Mesodermal cell (in vitro differentiated cells): ENCODE results near the gene ABL2.

Experiments
- H3K27ac ChIP-seq: 2 replicates; pipeline ENCODE4 v1.7.0; 2013; ENCODE audit warnings: mild to moderate bottlenecking, low read depth, low read length, moderate library complexity; ENCODE audit not compliant: severe bottlenecking
- H3K36me3 ChIP-seq: 2 replicates; pipeline ENCODE4 v1.7.1; 2013; ENCODE audit warnings: mild to moderate bottlenecking, low read length, moderate library complexity; ENCODE audit not compliant: control insufficient read depth, insufficient read depth
- H3K4me1 ChIP-seq: one replicate; pipeline ENCODE4 v1.7.1; 2013; ENCODE audit warnings: mild to moderate bottlenecking, low read length; ENCODE audit not compliant: insufficient read depth, control insufficient read depth, poor library complexity, severe bottlenecking
- H3K4me3 ChIP-seq: 2 replicates; pipeline ENCODE4 v1.7.0; 2013; ENCODE audit warnings: low read length, control low read depth, mild to moderate bottlenecking; ENCODE audit not compliant: insufficient read depth, poor library complexity, severe bottlenecking; ENCODE audit errors: extremely low read depth
- H3K9me3 ChIP-seq: 2 replicates; pipeline ENCODE4 v1.7.1; 2013; ENCODE audit warnings: mild to moderate bottlenecking, low read length, moderate library complexity; ENCODE audit not compliant: control insufficient read depth
- WGBS, 2 experiments: methylation state at CpG; one replicate each; pipeline ENCODE4 v1.1.5; 2013; ENCODE audit warnings: missing lambda C conversion rate in 2 of 2; ENCODE audit not compliant: insufficient coverage in 2 of 2; 5-methylcytosine and 5-hydroxymethylcytosine counted together

Gene ABL2

DNA sequence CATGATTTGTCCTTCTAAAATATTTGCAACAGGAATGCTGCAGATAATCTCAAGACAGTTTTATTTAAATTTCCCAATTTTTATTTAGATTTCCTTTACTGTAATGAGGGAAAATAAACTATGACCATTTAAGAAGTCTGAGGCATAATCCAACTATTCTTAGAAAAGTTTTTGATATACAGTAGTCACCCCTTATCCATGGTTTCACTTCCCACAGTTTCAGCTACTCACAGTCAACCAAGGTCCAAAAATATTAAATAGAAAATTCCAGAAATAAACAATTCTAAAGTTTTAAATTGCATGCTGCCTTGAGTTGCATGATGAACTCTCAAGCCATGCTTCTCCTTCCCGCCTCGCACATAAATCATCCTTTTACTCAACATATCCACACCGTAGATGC, 114.3 kb downstream of the ABL2 start:
- no peak overlapping the region for H3K4me3 ChIP-seq
- H3K27ac ChIP-seq, result no peak overlapping the region
- H3K4me1 ChIP-seq, result no peaks in the 10 kb centered on the region
- 84 to 94% methylated on average over 2 to 3 of the region's 3 CpGs for WGBS, 2 experiments
- H3K36me3 ChIP-seq, result peaks cover 87% of the 10 kb centered on the region
- no peaks in the 10 kb centered on the region for H3K9me3 ChIP-seq

DNA sequence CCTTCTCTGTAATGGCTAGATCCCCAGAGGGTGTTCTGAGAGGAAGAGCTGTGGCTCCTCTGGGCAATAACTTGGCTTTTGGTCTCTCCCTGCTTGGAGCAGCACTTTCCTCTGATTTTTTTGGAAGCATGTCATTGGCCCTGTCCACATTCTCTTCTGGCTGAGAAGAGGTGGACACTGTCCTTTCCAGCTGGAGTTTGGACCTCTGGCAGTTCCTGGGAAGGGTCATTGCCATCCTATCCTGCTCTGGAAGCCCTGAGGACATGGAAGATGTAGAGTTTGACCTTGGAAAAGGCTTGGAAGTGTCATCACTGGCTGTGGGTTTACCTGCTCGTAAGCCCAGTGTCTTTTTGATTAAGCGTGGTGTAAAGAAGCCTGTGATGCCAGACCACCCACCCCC, 120.8 kb downstream of the ABL2 start:
- Histone ChIP-seq H3K36me3 (peaks cover 89% of the 10 kb centered on the region), H3K9me3 (no peaks in the 10 kb centered on the region), H3K4me1 (no peaks in the 10 kb centered on the region), H3K4me3 (no peak overlapping the region), H3K27ac (no peak overlapping the region)
- 100% methylated on average over 1 of the region's 2 CpGs; no CpG with 5 or more reads in 1 of the 2 experiments for WGBS, 2 experiments

GRCh38 chr1:179107706-179108629, 121.5 kb downstream of the ABL2 start:
- H3K27ac ChIP-seq, result no peak overlapping the region
- WGBS, 2 experiments, result 91 to 95% methylated on average over 9 to 12 of the region's 15 CpGs

DNA sequence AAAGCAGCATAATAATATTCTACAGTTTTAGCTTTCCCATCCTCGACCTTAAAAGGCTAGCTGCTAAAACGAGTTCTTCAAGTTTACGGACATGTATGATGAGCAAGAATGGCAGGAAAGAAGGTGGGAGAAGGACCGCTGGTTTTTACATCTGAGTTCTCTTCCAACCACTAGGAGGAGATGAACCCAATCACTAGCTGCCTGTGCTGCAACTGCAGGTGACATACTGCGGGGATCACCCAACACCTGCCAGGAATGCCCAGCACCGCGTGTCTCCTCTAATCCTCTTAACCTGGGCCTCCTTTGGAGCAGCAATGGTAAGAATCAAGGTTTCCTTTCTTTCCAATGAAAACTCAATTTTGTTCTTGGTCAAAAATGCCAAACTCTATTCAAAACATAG, 124.1 kb downstream of the ABL2 start:
- Histone ChIP-seq H3K27ac (no peak overlapping the region), H3K4me3 (no peak overlapping the region), H3K4me1 (no peaks in the 10 kb centered on the region), H3K36me3 (peaks cover 87% of the 10 kb centered on the region), H3K9me3 (no peaks in the 10 kb centered on the region)
- 50 to 76% methylated on average over 1 to 4 of the region's 7 CpGs for WGBS, 2 experiments

More at GRCh38 chr1:179107706-179108629, 121.5 kb downstream of the ABL2 start:
- H3K4me3 ChIP-seq, result no peak overlapping the region
- no peaks in the 10 kb centered on the region for H3K4me1 ChIP-seq
- peaks cover 92% of the 10 kb centered on the region for H3K36me3 ChIP-seq
- H3K9me3 ChIP-seq, result no peaks in the 10 kb centered on the region

DNA sequence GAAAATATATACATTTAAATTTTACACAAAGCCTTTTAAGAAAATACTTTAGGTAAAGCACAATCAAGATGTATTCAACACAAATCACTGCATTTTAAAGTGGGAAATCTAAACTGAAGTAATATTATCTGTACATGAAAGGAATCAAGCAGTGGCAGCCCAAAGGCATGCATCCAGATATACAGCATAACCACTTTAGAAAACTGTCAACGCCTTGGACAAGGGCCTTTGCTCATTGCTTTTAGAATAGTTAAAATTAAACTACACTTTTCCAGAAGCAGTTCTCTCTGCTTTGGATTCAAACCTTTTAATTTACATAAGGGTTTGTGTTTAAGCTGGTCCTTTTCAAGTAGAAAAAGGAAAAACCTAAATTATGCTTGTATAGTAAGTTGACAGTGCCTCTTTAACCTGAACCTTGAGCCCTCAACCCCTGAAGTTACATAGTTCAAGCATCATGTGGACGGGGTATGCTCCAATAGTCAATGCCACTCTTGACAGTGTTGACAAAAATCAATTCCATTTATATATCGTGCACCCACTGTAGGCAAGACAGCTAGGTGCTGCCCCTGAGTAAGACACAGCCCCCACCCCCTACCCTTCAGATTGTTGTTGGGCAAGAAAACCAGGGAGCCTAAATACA, 124.7 kb downstream of the ABL2 start:
- no peaks in the 10 kb centered on the region for H3K4me1 ChIP-seq
- no peak overlapping the region for H3K4me3 ChIP-seq
- H3K9me3 ChIP-seq, result no peaks in the 10 kb centered on the region
- no peak overlapping the region for H3K27ac ChIP-seq
- peaks cover 86% of the 10 kb centered on the region for H3K36me3 ChIP-seq
- WGBS, 2 experiments, result 89 to 95% methylated on average over 2 of the region's 3 CpGs

DNA sequence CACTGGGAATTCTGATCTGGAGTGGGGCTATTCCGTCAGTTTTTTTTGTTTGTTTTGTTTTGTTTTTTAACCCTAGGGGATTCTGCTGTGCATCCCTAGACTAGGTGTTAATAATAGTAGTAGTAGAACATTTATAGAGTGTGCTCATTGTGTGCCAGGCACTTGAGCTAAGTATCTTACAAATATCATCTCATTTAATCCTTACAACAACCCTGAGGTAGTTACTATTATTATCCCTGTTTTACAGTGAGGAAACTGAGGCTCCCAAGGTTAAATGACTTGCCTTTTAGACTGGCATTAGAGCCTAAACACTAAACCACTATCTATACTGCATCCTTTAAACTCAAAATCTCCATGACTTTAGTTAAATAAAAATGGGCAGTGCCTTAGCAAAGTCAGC, 125.5 kb downstream of the ABL2 start:
- H3K4me3 ChIP-seq, result no peak overlapping the region
- no peak overlapping the region for H3K27ac ChIP-seq
- peaks cover 86% of the 10 kb centered on the region for H3K36me3 ChIP-seq
- 100% methylated on average over 1 of the region's 1 CpG; no CpG with 5 or more reads in 1 of the 2 experiments for WGBS, 2 experiments
- no peaks in the 10 kb centered on the region for H3K4me1 ChIP-seq
- H3K9me3 ChIP-seq, result no peaks in the 10 kb centered on the region

GRCh38 chr1:179101566-179101965, 127.9 kb downstream of the ABL2 start:
- no peak overlapping the region for H3K27ac ChIP-seq
- no peaks in the 10 kb centered on the region for H3K9me3 ChIP-seq
- no peaks in the 10 kb centered on the region for H3K4me1 ChIP-seq
- H3K36me3 ChIP-seq, result peaks cover 87% of the 10 kb centered on the region
- WGBS, 2 experiments, result 80% methylated on average over 1 of the region's 4 CpGs; no CpG with 5 or more reads in 1 of the 2 experiments
- H3K4me3 ChIP-seq, result no peak overlapping the region

- Histone ChIP-seq H3K27ac (no peak overlapping the region), H3K9me3 (no peaks in the 10 kb centered on the region), H3K36me3 (peaks cover 91% of the 10 kb centered on the region), H3K4me3 (no peak overlapping the region), H3K4me1 (no peaks in the 10 kb centered on the region)
- WGBS, 2 experiments, result 100% methylated on average over 2 of the region's 4 CpGs
These were observed 129.6 kb downstream of the ABL2 start for GRCh38 chr1:179099891-179100290.

DNA sequence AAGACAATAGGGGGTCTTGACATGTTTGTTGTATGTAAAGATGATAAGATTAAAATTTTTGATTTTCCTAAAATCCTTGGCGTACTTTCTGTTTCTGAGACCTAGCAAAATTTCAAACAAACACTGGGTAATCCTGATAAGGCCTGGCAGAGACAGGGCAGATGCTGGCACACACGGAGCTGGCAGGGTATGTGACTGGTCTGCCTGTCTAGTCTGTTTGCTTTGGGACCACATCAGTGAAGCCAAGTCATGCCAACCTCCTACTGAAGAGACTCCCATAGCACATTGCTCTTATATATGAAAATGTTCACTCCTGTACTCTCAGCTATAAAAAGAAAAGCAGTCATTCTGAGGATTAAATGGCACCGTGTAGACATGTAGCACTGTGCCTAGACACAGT, 133.6 kb downstream of the ABL2 start:
- no peak overlapping the region for H3K27ac ChIP-seq
- peaks cover 96% of the 10 kb centered on the region for H3K36me3 ChIP-seq
- no peaks in the 10 kb centered on the region for H3K9me3 ChIP-seq
- no peak overlapping the region for H3K4me3 ChIP-seq
- WGBS, 2 experiments, result 90% methylated on average over 2 to 3 of the region's 3 CpGs
- H3K4me1 ChIP-seq, result no peaks in the 10 kb centered on the region

DNA sequence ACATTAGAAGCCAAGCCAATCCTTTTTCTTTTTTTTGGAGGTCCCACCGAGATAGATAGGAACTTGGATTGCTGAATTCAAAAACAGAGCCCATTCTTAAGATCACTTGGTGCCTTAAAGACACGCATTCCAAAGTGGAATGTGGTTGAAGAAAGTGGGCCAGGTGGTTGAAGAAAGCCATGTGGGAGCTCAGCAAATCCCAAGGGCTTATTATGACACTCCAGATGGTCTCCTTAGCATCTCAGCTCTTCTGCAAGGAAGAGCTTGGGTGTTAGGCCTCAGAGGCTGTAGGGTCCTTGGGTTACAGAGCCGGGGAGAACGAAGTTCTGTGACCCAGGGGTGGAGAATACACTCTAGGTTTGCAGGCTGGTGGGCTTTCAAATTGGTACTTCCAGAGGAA, 134.1 kb downstream of the ABL2 start:
- H3K9me3 ChIP-seq, result no peaks in the 10 kb centered on the region
- no peaks in the 10 kb centered on the region for H3K4me1 ChIP-seq
- peaks cover 95% of the 10 kb centered on the region for H3K36me3 ChIP-seq
- WGBS, 2 experiments, result 90 to 100% methylated on average over 2 to 4 of the region's 4 CpGs
- no peak overlapping the region for H3K4me3 ChIP-seq
- no peak overlapping the region for H3K27ac ChIP-seq

GRCh38 chr1:179094818-179095217, 134.7 kb downstream of the ABL2 start:
- Histone ChIP-seq H3K27ac (no peak overlapping the region), H3K36me3 (peaks cover 94% of the 10 kb centered on the region), H3K4me3 (no peak overlapping the region), H3K4me1 (no peaks in the 10 kb centered on the region), H3K9me3 (no peaks in the 10 kb centered on the region)
- 92 to 100% methylated on average over 2 of the region's 5 CpGs for WGBS, 2 experiments
